Small intestine (tissue), 16 donors: ENCODE measurements around the gene ARHGAP18. TPM values are rescaled to one million over a fixed set of nuclear protein-coding genes. Genes with fewer than 3 reads are reported as not detected.

Source experiments
- DNase-seq, 2 donors: peaks; one replicate each; pipeline versions ENCODE4 v3.0.0 to v3.0.0-alpha.2; 2013
- FAIRE-seq: peaks from 2 replicates; lab custom pipeline; 2012; peaks lifted over from hg19 to GRCh38; lab: Jason Lieb, UNC
- H3K27ac ChIP-seq, 3 donors: one replicate each; pipeline ENCODE4 v1.5.1; 2013; ENCODE audit warnings: low read length in 2 of 3, mild to moderate bottlenecking in 2 of 3, control low read depth in 1 of 3, inconsistent platforms in 1 of 3, low read depth in 1 of 3, moderate library complexity in 1 of 3
- H3K27me3 ChIP-seq, 3 donors: one replicate each; pipeline ENCODE4 v1.6.1; 2013; ENCODE audit warnings: low read length in 3 of 3, inconsistent platforms in 1 of 3; ENCODE audit not compliant: control insufficient read depth in 3 of 3, insufficient read depth in 3 of 3
- H3K36me3 ChIP-seq, 3 donors: one replicate each; pipeline ENCODE4 v1.6.1; 2013; ENCODE audit warnings: low read length in 3 of 3, inconsistent platforms in 1 of 3, low read depth in 1 of 3, mild to moderate bottlenecking in 1 of 3, moderate library complexity in 1 of 3; ENCODE audit not compliant: control insufficient read depth in 3 of 3, insufficient read depth in 2 of 3
- H3K4me1 ChIP-seq, 3 donors: one replicate each; pipeline ENCODE4 v1.6.1; 2013; ENCODE audit warnings: low read length in 2 of 3, inconsistent platforms in 1 of 3, low read depth in 1 of 3, mild to moderate bottlenecking in 1 of 3, moderate library complexity in 1 of 3; ENCODE audit not compliant: control insufficient read depth in 3 of 3, insufficient read depth in 2 of 3
- H3K4me3 ChIP-seq, 3 donors: one replicate each; pipeline ENCODE4 v1.5.1; 2013; ENCODE audit warnings: low read length in 3 of 3, control low read depth in 1 of 3, inconsistent platforms in 1 of 3, low read depth in 1 of 3, mild to moderate bottlenecking in 1 of 3, moderate library complexity in 1 of 3
- H3K9me3 ChIP-seq, 2 donors: one replicate each; pipeline ENCODE4 v1.6.1; 2013; ENCODE audit warnings: low read depth in 1 of 2, low read length in 1 of 2; ENCODE audit not compliant: control insufficient read depth in 2 of 2, insufficient read depth in 1 of 2
- WGBS, 3 donors: extraction: QIAGEN DNeasy Blood & Tissue Kit; methylation state at CpG; one replicate each; pipeline ENCODE4 v1.1.7; 2013; 5-methylcytosine and 5-hydroxymethylcytosine counted together
- long read RNA-seq, 10 donors: transcript quantifications; one replicate each; lab custom pipeline, GENCODE V29; 2026
- polyA plus RNA-seq, 4 donors: library from polyadenylated mRNA; stranded (reverse) in 3 of 4; unstranded in 1 of 4; fragments of 200-250 nt in 3 of 4; fragments of 120-200 nt in 1 of 4; gene quantifications; one replicate each; pipeline versions ENCODE4 v1.2.1 to v1.2.3, GENCODE V29; 2013
- donor health status: healthy with polysubstance abuse.
- donor health status: control.
- donor health status: control.
- donor health status: Bipolar disorder and iron deficiency.
- donor health status: healthy.

Gene ARHGAP18
- polyA plus RNA-seq = 10 to 100 TPM; 15.1 to 46.7 (median 29.3) TPM
- long read RNA-seq, donor 1, full-length matches to known transcripts = 8 of 45 reads
- long read RNA-seq, donor 1, partial matches to known transcripts = 37 of 45 reads
- long read RNA-seq, donor 1, other reads (novel, unspliced or antisense) = 0 of 45 reads
- long read RNA-seq, donor 2, full-length matches to known transcripts = 2 of 2 reads
- long read RNA-seq, donor 2, partial matches to known transcripts = 0 of 2 reads
- long read RNA-seq, donor 2, other reads (novel, unspliced or antisense) = 0 of 2 reads
- long read RNA-seq, donor 3, full-length matches to known transcripts = 1 of 1 reads
- long read RNA-seq, donor 3, partial matches to known transcripts = 0 of 1 reads
- long read RNA-seq, donor 3, other reads (novel, unspliced or antisense) = 0 of 1 reads
- long read RNA-seq, donor 4 = 0 reads
- long read RNA-seq, donor 5, full-length matches to known transcripts = 1 of 1 reads
- long read RNA-seq, donor 5, partial matches to known transcripts = 0 of 1 reads
- long read RNA-seq, donor 5, other reads (novel, unspliced or antisense) = 0 of 1 reads
- long read RNA-seq, donor 6, full-length matches to known transcripts = 7 of 20 reads
- long read RNA-seq, donor 6, partial matches to known transcripts = 13 of 20 reads
- long read RNA-seq, donor 6, other reads (novel, unspliced or antisense) = 0 of 20 reads
- long read RNA-seq, donor 7, full-length matches to known transcripts = 1 of 1 reads
- long read RNA-seq, donor 7, partial matches to known transcripts = 0 of 1 reads
- long read RNA-seq, donor 7, other reads (novel, unspliced or antisense) = 0 of 1 reads
- long read RNA-seq, donor 8 = 0 reads
- long read RNA-seq, donor 9, full-length matches to known transcripts = 2 of 2 reads
- long read RNA-seq, donor 9, partial matches to known transcripts = 0 of 2 reads
- long read RNA-seq, donor 9, other reads (novel, unspliced or antisense) = 0 of 2 reads
- long read RNA-seq, donor 10, full-length matches to known transcripts = 7 of 7 reads
- long read RNA-seq, donor 10, partial matches to known transcripts = 0 of 7 reads
- long read RNA-seq, donor 10, other reads (novel, unspliced or antisense) = 0 of 7 reads

GRCh38 chr6:129709769-129710449 is at the start of gene ARHGAP18:
TSS of gene ARHGAP18 (minus strand) at chr6:129710177. CDS start at chr6:129710136, 41 bp downstream.
- WGBS, 3 donors = 0 to 1% (median 0%) methylated on average over 23 of the region's 23 CpGs
- Histone ChIP-seq H3K36me3 (peaks cover 0 to 7% (median 0%) of the 10 kb centered on the region in 3 donors), H3K9me3 (no peaks in the 10 kb centered on the region), H3K4me3 (peak within 1 kb of the TSS; percentile 20 to 60 (median 49)), H3K4me1 (peaks cover 3 to 13% (median 10%) of the 10 kb centered on the region in 3 donors), H3K27me3 (no peaks in the 10 kb centered on the region), H3K27ac (peak within 1 kb of the TSS; percentile 49 to 89 (median 75))
- DNase-seq (peak; percentile 94 to 97), FAIRE-seq (no peak)

- no peaks in the 10 kb centered on the region for H3K4me1 ChIP-seq
- no peak overlapping the region for H3K4me3 ChIP-seq
- H3K36me3 ChIP-seq = no peaks in the 10 kb centered on the region
- H3K27me3 ChIP-seq = no peaks in the 10 kb centered on the region
- WGBS, 3 donors = 77 to 91% (median 87%) methylated on average over 1 of the region's 1 CpG
- no peaks in the 10 kb centered on the region for H3K9me3 ChIP-seq
- no peak for FAIRE-seq
- DNase-seq = no peak
- H3K27ac ChIP-seq = no peak overlapping the region
Measured at GRCh38 chr6:129755787-129756186, 45.8 kb upstream of the ARHGAP18 start.

GRCh38 chr6:129754750-129755149 is 44.8 kb upstream of the ARHGAP18 start:
- FAIRE-seq = peak; percentile 71
- Histone ChIP-seq H3K27ac (no peak overlapping the region), H3K4me1 (no peaks in the 10 kb centered on the region), H3K4me3 (no peak overlapping the region), H3K36me3 (no peaks in the 10 kb centered on the region), H3K9me3 (no peaks in the 10 kb centered on the region), H3K27me3 (no peaks in the 10 kb centered on the region)
- WGBS, 3 donors = 79 to 89% (median 85%) methylated on average over 2 of the region's 2 CpGs
- DNase-seq = no peak

- FAIRE-seq (no peak), DNase-seq (no peak)
- H3K9me3 ChIP-seq = no peaks in the 10 kb centered on the region
- H3K27ac ChIP-seq = no peak overlapping the region
- H3K4me1 ChIP-seq = peaks cover 0 to 4% (median 0%) of the 10 kb centered on the region in 3 donors
- no peak overlapping the region for H3K4me3 ChIP-seq
- H3K27me3 ChIP-seq = no peaks in the 10 kb centered on the region
- H3K36me3 ChIP-seq = no peaks in the 10 kb centered on the region
- 97 to 99% (median 97%) methylated on average over 2 of the region's 2 CpGs for WGBS, 3 donors
Measured at GRCh38 chr6:129753422-129753821, 43.4 kb upstream of the ARHGAP18 start.

- H3K4me3 ChIP-seq = no peak overlapping the region
- DNase-seq (no peak), FAIRE-seq (no peak)
- no peaks in the 10 kb centered on the region for H3K27me3 ChIP-seq
- no peaks in the 10 kb centered on the region for H3K36me3 ChIP-seq
- 75 to 83% (median 79%) methylated on average over 1 of the region's 1 CpG for WGBS, 3 donors
- H3K4me1 ChIP-seq = peaks cover 0 to 4% (median 0%) of the 10 kb centered on the region in 3 donors
- no peaks in the 10 kb centered on the region for H3K9me3 ChIP-seq
- no peak overlapping the region for H3K27ac ChIP-seq
Measured at GRCh38 chr6:129751384-129751783, 41.4 kb upstream of the ARHGAP18 start.

GRCh38 chr6:129750360-129750759 is 40.4 kb upstream of the ARHGAP18 start:
- FAIRE-seq (no peak), DNase-seq (no peak)
- Histone ChIP-seq H3K9me3 (no peaks in the 10 kb centered on the region), H3K4me3 (no peak overlapping the region), H3K4me1 (peaks cover 0 to 4% (median 0%) of the 10 kb centered on the region in 3 donors), H3K36me3 (no peaks in the 10 kb centered on the region), H3K27me3 (no peaks in the 10 kb centered on the region), H3K27ac (peak overlapping the region in 1 of 3 donors; percentile 27)
- WGBS, 3 donors = 62 to 84% (median 67%) methylated on average over 2 of the region's 2 CpGs

- H3K9me3 ChIP-seq = no peaks in the 10 kb centered on the region
- peaks cover 0 to 4% (median 0%) of the 10 kb centered on the region in 3 donors for H3K4me1 ChIP-seq
- H3K36me3 ChIP-seq = no peaks in the 10 kb centered on the region
- H3K27ac ChIP-seq = peak overlapping the region in 1 of 3 donors; percentile 61
- FAIRE-seq (no peak), DNase-seq (peak in 1 of 2 donors; percentile 54)
- WGBS, 3 donors = 54 to 81% (median 54%) methylated on average over 4 of the region's 4 CpGs
- H3K27me3 ChIP-seq = no peaks in the 10 kb centered on the region
- no peak overlapping the region for H3K4me3 ChIP-seq
Measured at GRCh38 chr6:129749749-129750120, 39.8 kb upstream of the ARHGAP18 start.
